ENCODE results near the gene CTNNA3.

DNA sequence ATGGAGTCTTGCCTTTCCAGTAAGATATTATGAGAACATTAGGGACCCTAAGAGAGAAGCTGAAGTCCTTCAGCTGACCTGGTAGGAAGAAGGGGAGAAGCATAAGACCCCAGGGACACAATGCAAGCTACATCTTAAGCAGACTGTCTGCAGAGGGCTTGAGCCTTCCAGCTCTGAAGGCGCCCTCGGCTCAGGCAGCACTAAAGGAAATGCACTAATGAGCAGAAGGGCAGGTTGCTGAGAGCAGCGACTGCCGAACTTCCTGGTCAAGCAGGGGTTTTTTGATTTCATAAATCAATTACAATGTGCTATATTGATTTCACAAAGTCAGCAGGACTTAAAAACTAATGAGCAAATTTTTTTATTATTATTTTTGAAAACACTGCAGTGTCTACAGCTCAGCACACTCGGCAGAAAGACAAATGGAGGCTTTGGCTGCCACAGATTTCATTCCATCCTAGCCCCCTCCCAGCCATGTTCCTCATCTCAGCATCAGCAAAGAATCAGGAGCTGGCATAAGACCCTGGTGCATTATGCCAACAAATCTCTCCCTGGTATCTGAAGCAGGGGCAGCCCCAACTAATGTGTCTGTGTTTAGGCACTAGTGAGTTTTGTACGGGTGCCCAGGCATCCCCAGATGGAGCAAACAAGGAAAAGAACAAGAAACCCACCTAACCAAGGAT, 713.1 kb downstream of the CTNNA3 start:
- TF ChIP-seq, protein P1, sequence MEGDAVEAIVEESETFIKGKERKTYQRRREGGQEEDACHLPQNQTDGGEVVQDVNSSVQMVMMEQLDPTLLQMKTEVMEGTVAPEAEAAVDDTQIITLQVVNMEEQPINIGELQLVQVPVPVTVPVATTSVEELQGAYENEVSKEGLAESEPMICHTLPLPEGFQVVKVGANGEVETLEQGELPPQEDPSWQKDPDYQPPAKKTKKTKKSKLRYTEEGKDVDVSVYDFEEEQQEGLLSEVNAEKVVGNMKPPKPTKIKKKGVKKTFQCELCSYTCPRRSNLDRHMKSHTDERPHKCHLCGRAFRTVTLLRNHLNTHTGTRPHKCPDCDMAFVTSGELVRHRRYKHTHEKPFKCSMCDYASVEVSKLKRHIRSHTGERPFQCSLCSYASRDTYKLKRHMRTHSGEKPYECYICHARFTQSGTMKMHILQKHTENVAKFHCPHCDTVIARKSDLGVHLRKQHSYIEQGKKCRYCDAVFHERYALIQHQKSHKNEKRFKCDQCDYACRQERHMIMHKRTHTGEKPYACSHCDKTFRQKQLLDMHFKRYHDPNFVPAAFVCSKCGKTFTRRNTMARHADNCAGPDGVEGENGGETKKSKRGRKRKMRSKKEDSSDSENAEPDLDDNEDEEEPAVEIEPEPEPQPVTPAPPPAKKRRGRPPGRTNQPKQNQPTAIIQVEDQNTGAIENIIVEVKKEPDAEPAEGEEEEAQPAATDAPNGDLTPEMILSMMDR (conservative IDR thresholded peaks at IDR 0.05 in 1 of 2, IDR thresholded peaks at IDR 0.05 in 1 of 2; ENCODE audit: low read depth in 1 of 2, low read length in 2 of 2), result no peak
- TF ChIP-seq EZH2 (IDR thresholded peaks at IDR 0.05; ENCODE audit: low read length, missing control alignments), result no peak
